Cardiac fibroblast (primary cell): Measurements from ENCODE around the gene KAZN.

ENCODE experiments used
- DNase-seq, 2 donors: peaks; one replicate each; pipeline versions ENCODE4 v3.0.0 to v3.0.0-alpha.2; 2010; ENCODE audit warnings: low read depth in 2 of 2
- H3K4me3 ChIP-seq, 2 donors: replicated peaks in 1 of 2; 1 replicate in 1 of 2; 2 replicates in 1 of 2; pipeline ENCODE4 v1.5.1; 2011; ENCODE audit warnings: low read depth in 2 of 2, low read length in 2 of 2, mild to moderate bottlenecking in 2 of 2, moderate library complexity in 1 of 2
- TF ChIP-seq, protein P1 (sequence below): IDR thresholded peaks from one replicate; pipeline ENCODE4 v1.5.1; 2011; ENCODE audit warnings: low read depth, mild to moderate bottlenecking, low read length, inconsistent platforms

The KAZN gene

DNA sequence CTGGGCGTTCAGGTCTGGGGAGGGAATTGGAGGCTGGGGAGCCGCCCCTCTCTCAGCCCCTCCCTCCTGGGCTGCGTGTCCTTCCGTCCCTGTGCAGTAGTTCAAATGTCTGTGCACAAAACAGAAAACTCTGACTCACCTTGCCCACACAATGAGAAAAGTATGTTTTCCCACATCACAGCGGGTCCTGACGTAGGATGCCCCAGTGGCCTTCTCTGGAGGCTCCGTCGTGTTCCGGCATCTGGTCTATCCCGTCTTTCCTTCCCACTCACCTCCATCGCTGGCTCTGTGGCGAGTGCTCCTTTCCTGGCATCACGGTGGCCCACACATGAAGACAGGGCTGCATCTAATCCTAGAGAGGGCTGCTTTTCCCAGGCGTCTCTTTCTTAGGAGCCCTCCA, 224.0 kb downstream of the KAZN start:
- TF ChIP-seq, protein P1, sequence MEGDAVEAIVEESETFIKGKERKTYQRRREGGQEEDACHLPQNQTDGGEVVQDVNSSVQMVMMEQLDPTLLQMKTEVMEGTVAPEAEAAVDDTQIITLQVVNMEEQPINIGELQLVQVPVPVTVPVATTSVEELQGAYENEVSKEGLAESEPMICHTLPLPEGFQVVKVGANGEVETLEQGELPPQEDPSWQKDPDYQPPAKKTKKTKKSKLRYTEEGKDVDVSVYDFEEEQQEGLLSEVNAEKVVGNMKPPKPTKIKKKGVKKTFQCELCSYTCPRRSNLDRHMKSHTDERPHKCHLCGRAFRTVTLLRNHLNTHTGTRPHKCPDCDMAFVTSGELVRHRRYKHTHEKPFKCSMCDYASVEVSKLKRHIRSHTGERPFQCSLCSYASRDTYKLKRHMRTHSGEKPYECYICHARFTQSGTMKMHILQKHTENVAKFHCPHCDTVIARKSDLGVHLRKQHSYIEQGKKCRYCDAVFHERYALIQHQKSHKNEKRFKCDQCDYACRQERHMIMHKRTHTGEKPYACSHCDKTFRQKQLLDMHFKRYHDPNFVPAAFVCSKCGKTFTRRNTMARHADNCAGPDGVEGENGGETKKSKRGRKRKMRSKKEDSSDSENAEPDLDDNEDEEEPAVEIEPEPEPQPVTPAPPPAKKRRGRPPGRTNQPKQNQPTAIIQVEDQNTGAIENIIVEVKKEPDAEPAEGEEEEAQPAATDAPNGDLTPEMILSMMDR: no peak
- no peak overlapping the region for H3K4me3 ChIP-seq
- no peak for DNase-seq

DNA sequence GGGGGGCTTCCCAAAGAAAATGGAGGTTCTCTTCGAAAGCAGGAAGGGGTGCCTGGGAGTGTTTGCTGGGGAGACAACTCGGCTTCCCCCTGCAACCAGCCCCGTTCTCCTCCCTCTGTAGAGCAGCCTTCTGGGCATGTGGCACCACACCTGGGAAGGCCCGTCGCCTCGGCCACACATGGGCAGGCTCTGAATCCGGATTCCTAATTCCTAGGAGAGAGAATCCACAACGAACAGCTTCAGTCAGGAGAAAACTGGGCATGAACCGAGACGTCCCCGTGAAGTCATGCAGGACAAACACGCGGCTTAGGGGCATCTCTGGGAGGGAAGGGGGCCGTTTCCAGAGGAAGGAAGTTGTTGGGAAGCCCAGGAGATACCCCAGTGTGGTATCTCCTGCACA, 224.5 kb downstream of the KAZN start:
- TF ChIP-seq, protein P1: no peak

DNA sequence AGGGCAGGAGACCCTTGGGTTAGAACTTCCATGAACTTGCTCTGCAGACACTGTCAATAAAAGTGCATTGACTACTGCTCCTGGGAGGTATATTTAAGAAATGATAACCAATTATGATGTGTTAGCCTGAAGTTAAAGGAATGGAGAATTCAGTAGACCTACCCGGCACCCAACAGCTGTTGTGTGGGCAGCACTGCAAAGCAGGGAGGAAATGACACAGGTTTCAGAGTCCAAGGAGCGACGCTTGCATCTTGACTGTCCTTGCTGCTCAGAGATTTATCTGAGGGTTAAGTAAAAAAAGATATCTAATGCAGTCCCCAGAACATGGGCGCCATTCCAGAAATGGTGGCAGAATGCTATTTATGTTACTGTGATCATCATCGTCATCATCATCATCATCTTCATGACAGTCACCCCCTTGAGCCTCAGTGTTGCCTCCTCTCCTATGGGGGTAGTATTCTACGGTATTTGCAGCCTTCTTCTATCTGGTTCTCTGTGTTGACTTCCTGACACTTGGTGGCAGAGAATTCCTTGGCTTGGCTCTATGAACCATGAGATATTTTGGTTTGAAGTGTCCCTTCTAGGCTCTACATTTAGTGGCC, 225.9 kb downstream of the KAZN start:
- H3K4me3 ChIP-seq: no peak overlapping the region
- DNase-seq: no peak
- TF ChIP-seq, protein P1: no peak

More for the DNA sequence above, 224.5 kb downstream of the KAZN start:
- DNase-seq: no peak
- no peak overlapping the region for H3K4me3 ChIP-seq

DNA sequence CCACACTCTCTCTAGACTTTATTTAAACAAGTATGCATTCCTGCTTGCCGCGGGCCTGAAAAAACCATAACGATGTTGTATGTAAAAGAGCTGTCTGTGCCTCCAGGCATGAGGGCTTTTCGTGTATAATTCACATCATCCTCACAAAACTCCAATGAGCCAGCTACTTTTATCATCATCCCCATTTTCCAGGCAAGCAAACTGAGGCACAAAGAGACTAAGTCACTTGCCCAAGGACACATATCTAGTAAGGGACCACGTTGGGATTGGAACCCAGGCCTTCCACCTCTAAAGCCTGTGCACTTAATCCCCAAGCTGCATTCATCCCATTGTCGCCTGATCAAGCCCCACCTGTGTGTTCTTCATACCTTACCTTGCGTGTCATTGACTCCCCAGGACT, 226.9 kb downstream of the KAZN start:
- DNase-seq: no peak
- no peak overlapping the region for H3K4me3 ChIP-seq
- TF ChIP-seq, protein P1: no peak

DNA sequence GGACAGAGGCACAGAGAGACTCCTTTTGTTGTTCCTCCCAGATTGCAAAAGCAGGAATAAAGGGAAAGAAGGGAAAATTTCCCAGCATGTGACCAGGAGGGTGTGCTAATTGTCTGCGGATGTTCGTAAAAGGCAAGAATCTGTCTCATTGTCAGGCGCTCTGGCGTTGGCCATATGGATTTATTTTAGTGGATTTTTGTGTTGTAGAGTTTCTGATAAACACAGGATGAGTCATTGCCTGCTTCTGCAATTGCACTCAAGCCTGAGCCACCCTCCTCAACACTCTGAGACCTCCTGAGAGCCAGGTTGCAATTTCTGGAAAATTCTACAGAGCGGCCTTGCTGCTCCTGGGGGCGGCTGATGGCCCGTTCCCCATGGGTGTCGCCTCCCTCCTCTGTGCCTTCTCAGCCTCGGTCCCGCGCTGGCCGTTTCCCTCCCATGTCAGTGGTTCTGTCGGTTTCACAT, 227.7 kb downstream of the KAZN start:
- no peak overlapping the region for H3K4me3 ChIP-seq
- peak; percentile 1 to 93 for DNase-seq
- TF ChIP-seq, protein P1: no peak

DNA sequence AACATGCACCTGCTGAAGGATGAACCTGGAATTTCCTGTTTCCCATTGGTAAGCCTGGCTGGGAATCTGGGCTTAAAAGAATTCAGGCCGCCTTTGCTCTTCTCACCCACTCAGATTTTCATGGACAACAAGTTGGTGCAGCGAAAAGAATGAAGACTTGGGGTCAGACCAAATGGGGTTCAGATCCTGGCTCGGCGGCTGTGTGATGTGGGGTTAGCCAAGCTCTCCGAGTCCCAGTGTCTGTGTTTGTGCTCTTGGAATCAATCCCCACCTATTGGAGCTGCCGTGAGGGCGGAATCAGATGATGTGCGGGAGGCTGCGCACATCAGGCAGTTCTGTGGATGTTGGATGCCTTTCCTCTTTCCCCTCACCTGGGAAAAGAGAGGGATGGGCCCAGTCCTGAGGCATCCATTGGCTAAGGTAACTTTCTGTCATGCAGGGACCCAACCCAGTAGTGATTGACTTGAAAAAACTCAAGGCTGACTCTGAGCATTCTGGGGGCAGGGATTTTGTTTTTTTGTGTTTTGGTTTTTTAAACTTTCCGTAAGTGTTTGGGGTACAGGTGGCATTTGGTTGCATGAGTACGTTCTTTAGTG, 228.3 kb downstream of the KAZN start:
- TF ChIP-seq, protein P1: no peak
- H3K4me3 ChIP-seq: no peak overlapping the region
- DNase-seq: no peak
